HG02588 (cell line): ENCODE data around the gene MAPKAP1.
"Not testable (repeated sequence)": the region's sequence is repeated elsewhere in the genome, so short reads cannot be mapped to it uniquely, and the experiment has no call there.

Experiments used
- ATAC-seq: cut with Tn5 transposase; IDR thresholded peaks from one replicate; pipeline ENCODE4 v1.9.1; 2021; ENCODE audit warnings: mild to moderate bottlenecking, moderate library complexity; ENCODE audit not compliant: unreplicated experiment

MAPKAP1 gene

DNA sequence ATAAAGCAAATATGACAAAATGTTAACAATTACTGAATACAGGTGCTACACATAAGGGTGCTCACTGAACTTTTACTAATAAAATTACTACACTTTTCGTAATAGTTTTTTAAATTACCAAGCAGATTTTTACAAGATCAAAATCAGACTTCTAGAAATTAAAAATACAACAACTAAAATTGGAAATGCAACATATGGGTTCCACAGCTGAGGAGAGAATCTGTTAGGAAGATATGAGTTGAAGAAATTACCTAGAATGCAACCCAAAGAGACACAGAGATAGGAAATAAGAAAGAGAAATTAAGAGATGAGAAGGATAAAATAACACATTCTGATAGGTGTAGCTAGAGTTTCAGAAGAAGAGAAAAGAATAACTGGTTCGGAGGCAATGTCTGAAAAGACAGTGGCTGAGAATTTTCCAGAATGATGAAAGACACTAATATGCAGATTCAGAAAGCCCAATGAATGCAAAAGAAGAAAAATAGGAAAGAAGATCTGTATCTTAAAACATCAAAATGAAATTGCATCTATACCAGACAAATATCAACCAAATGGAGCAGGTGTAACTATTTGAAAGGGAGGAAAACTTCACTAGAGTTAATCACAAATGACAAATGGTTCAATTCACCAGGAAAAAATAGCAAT is 95.8 kb downstream of the MAPKAP1 start:
- ATAC-seq: no peak

- ATAC-seq: no peak
Measured at GRCh38 chr9:125609744-125610143, 97.3 kb downstream of the MAPKAP1 start.

GRCh38 chr9:125608489-125609224 is 98.4 kb downstream of the MAPKAP1 start:
- ATAC-seq: no peak

- no peak for ATAC-seq
Measured at GRCh38 chr9:125604196-125604595, 102.8 kb downstream of the MAPKAP1 start.

DNA sequence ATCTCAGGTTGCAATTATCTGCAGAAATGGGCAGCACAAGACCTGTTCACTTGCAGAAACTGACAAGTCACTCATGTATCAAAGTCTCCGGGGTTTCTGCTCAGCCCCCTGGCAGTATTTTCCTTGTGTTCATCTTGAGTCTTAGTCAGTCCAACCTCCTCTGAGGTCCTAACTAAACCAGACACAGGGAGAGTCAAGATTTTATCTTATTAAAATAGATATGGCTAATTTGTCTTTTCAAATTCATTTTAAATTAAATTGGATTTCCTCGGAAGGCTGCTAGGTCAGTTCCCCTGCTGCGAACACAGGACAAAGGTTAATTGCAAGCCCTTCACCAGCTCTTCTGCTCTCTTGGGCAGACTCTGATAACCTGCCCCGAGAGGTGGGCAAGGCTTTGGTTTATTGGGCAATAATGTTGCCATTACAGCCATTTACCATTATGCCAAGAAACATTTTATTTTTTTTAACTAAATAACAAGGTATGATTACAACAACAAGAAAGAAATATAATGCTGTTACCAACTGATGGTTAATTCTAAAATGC is 103.5 kb downstream of the MAPKAP1 start:
- no peak for ATAC-seq

- ATAC-seq: no peak
Measured at GRCh38 chr9:125601961-125602360, 105.0 kb downstream of the MAPKAP1 start.

- no peak for ATAC-seq
Measured at GRCh38 chr9:125600194-125600593, 106.8 kb downstream of the MAPKAP1 start.

- no peak for ATAC-seq
Measured at GRCh38 chr9:125594223-125594610, 112.8 kb downstream of the MAPKAP1 start.

DNA sequence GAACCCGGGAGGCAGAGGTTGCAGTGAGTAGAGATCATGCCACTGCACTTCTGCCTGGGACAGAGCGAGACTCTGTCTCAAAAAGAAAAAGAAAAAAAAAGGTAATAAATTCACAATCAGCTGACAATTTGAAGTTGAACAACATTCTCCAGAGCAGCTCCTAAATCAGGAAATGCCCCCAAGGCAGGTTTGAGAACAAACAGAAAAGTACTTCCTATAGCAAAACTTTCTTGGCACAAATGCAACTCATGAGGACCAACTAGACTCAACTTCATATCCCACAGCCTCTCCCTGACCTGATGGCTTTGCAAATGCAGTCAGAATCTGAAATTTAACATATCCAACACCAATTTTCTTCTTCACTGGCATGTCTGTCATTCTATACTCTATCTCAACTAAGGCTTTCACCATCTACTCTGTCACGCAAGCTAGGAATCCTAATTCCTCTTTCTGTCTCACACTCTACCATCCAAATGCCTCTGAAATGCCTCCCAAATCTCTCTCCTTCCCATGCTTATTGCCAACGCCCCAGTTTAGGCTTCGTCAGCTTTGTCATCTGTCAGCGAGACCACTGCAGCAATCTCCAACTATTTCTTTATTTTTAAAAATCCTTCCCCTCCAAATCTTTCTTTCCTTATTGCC is 113.3 kb downstream of the MAPKAP1 start:
- no peak for ATAC-seq

GRCh38 chr9:125591888-125592287 is 115.1 kb downstream of the MAPKAP1 start:
- no peak for ATAC-seq

GRCh38 chr9:125591245-125591644 is 115.8 kb downstream of the MAPKAP1 start:
- ATAC-seq: no peak

DNA sequence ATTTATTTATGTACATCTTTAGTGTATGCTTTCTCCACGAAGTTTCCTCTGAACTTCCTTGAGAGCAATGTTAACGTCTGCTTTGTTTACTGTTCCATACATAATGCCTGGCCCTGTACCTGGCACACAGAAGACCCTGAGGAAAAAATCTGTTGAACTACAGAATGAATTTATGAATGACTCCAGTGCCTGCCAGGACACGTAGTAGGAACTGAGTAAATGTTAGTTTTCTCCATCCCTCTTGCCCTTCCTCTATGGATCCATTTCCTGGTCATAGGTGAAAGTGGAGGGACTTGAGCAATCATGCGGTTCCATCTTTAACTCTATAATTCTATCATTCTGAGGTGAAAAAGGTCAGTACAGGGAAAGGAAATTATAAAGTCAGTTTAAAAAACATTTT is 117.7 kb downstream of the MAPKAP1 start:
- no peak for ATAC-seq

DNA sequence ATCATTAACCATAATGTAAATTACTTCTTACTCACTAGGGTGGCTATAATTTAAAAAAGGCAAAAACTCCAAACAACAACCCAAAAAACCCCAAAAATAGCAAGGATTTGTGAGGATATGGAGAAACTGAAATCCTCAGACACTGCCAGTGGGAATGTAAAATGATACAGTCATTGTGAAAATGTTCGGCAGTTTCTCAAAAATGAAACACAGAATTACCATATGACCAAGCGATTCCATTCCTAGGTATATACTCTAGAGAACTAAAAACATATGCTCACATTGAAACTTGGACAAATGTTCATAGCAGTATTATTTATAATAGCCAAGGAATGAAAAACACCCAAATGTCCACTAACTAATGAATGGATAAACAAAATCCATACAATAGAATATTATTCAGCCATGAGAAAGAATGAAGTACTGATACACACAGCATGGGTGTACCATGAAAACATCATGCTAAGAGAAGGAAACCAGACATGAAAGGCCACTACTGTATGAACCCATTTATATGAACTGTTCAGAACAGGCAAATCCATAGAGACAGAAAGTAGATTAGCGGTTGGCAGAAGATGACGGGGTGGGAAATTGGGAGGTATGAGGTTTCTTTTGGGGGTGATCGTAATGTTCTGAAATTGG is 119.1 kb downstream of the MAPKAP1 start:
- ATAC-seq: no peak

DNA sequence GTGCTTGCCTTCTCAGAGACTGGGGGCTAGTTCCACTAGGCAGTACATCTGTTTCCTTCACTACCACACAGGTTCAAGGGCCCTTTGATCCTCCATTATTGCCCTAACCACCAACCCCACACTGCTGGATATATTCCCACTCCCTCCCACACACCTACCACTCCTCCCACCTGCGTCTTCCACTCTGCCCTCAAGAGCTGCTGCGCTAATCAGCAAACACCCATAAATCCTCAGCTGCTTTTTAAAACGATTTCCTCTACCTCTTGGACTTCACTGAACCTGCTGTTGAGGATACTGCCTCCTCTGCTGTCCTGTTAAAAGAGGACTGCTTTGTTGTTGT is 120.9 kb downstream of the MAPKAP1 start:
- no peak for ATAC-seq

DNA sequence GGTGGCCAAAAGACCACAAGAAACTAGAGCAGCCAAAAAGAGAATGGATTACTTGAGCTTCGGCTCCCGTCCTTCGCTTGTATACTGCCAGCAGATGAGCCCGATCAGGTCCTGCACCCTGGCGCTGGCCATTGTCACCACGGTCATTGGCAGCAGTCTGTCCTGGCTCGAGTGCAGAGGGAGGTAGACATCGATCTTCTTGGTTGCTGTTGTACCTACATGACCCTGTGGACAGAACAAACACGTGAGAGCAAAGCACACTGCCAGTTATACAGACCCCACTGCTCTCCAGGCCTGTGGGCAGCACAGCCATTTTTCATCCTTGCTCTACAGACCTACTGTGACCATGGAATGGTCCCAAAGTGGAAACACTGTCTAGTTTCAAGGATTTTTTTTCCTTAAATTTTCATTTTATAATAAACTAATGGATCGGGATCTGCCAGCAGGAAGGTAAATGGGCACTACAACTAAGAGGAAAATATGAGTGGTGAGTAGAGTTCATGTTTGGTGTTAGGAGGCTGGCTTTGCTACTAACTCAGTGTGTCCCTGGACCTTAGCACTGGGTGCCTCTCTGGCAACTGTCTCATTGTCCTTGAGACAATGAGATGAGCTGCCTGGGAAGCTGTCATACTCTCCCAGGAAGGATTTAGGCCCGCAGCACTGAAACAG is 121.4 kb downstream of the MAPKAP1 start:
- no peak for ATAC-seq

- no peak for ATAC-seq
Measured at GRCh38 chr9:125580701-125581286, 126.2 kb downstream of the MAPKAP1 start.

DNA sequence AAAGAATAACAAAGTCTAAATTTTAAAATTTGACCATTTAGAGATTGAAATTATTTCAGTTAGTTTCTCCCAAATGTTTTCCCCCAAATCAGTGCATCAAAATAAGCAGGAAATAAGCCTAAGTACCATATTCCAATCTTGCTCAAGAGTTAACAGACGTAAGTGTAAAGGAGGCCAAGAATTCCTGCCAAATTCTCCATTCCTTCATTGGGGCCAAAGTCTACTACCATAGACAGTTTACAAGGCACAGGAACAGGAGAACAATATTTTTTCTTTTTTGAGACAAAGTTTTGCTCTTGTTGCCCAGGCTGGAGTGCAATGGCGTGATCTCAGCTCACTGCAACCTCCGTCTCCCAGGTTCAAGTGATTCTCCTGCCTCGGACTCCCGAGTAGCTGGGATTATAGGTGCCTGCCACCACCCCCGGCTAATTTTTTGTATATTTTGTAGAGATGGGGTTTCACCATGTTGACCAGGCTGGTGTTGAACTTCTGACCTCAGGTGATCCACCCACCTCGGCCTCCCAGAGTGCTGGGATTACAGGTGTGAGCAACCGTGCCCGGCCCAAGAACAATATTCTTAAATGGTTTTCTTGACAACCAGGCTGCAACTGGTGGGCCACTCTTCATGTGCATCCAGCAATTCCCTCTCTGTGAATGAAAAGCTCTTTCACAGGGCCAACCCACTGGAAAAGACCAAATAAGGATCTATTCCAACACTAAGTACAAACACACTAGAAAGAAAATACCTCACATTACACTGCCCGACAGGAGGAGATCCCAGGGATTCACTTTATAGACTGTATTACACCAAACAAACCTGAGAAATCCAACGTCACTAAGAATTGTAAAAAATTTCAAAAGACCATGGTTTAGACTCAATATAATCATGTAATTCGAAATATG is 127.7 kb downstream of the MAPKAP1 start:
- ATAC-seq: no peak

- ATAC-seq: no peak
Measured at GRCh38 chr9:125574126-125574877, 132.7 kb downstream of the MAPKAP1 start.

DNA sequence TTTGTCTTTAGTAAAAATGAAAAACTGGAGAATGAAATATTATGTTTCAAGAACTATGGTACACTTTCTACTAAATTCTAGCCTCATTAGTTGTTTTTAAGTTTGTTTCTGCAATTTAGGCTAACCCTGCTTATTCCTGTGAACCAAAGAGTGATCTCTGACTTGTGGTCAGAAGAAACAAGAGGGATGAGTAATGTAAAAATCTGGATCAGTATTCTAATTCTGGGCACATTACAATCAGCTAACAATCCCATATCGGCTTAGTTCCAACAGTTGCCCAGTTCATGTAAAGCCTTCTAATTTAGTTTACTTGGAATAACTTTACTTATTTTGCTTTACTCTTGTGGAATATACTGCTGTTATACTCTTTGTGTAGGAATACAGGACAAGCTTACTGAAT is 134.5 kb downstream of the MAPKAP1 start:
- ATAC-seq: not testable (repeated sequence)
